HG02884 (cell line): Measurements from ENCODE around the gene LIF.

ENCODE experiments used
- ATAC-seq: cut with Tn5 transposase; IDR thresholded peaks from one replicate; pipeline ENCODE4 v1.9.1; 2021; ENCODE audit warnings: mild to moderate bottlenecking, moderate library complexity; ENCODE audit not compliant: unreplicated experiment

The LIF gene

GRCh38 chr22:30195245-30196140 is 51.1 kb downstream of the LIF start:
- ATAC-seq = no peak

- ATAC-seq = no peak
Observed at GRCh38 chr22:30193031-30193775, 53.4 kb downstream of the LIF start.

- ATAC-seq = no peak
Observed at GRCh38 chr22:30192427-30192826, 54.1 kb downstream of the LIF start.

GRCh38 chr22:30191040-30191701 is 55.4 kb downstream of the LIF start:
- no peak for ATAC-seq

GRCh38 chr22:30190574-30190973 is 56.0 kb downstream of the LIF start:
- no peak for ATAC-seq
